CD14-positive monocyte (primary cell): ENCODE data around the gene C4BPA. TPM values are rescaled to one million over a fixed set of nuclear protein-coding genes. Genes with fewer than 3 reads are reported as not detected.

ENCODE experiments used
- DNase-seq, 3 donors: peaks; one replicate each; pipeline ENCODE4 v3.0.0-alpha.2; 2011 to 2022
- H2AFZ ChIP-seq: 2 replicates; pipeline ENCODE4 v1.6.0; 2012; ENCODE audit warnings: mild to moderate bottlenecking, low read depth, low read length, inconsistent platforms; ENCODE audit not compliant: insufficient read depth, poor library complexity, severe bottlenecking
- H3K27ac ChIP-seq, 2 donors: 1 replicate in 1 of 2; 2 replicates in 1 of 2; pipeline ENCODE4 v1.5.1; 2012 to 2013; ENCODE audit warnings: low read length in 2 of 2, control low read depth in 1 of 2, inconsistent platforms in 1 of 2, low read depth in 1 of 2, mild to moderate bottlenecking in 1 of 2
- H3K27me3 ChIP-seq, 2 donors: one replicate each; pipeline versions ENCODE4 v1.6.0 to v1.6.1; 2011 to 2013; ENCODE audit warnings: low read length in 2 of 2; ENCODE audit not compliant: control insufficient read depth in 2 of 2, insufficient read depth in 2 of 2
- H3K36me3 ChIP-seq, 2 donors: replicated peaks in 1 of 2; 1 replicate in 1 of 2; 2 replicates in 1 of 2; pipeline versions ENCODE4 v1.5.1 to v1.6.1; 2012 to 2013; ENCODE audit warnings: low read length in 2 of 2, control low read depth in 1 of 2, inconsistent platforms in 1 of 2, mild to moderate bottlenecking in 1 of 2; ENCODE audit not compliant: insufficient read depth in 2 of 2, control insufficient read depth in 1 of 2
- H3K4me1 ChIP-seq, 2 donors: 1 replicate in 1 of 2; 2 replicates in 1 of 2; pipeline versions ENCODE4 v1.5.1 to v1.6.1; 2012 to 2013; ENCODE audit warnings: low read length in 2 of 2, control low read depth in 1 of 2, inconsistent platforms in 1 of 2, mild to moderate bottlenecking in 1 of 2, moderate library complexity in 1 of 2; ENCODE audit not compliant: insufficient read depth in 2 of 2, control insufficient read depth in 1 of 2
- H3K4me2 ChIP-seq: replicated peaks from 2 replicates; pipeline ENCODE3; 2012; ENCODE audit warnings: low read length, moderate library complexity, mild to moderate bottlenecking; ENCODE audit not compliant: poor library complexity, severe bottlenecking; ENCODE audit errors: extremely low read depth
- H3K4me3 ChIP-seq, 3 experiments: fragments of 200-600 bp in 1 of 3; sonication (generic) in 1 of 3; replicated peaks in 1 of 3; 1 replicate in 2 of 3; 2 replicates in 1 of 3; pipeline ENCODE4 v1.5.1; 2011 to 2013; ENCODE audit warnings: low read length in 3 of 3, mild to moderate bottlenecking in 3 of 3, control low read depth in 2 of 3, low read depth in 2 of 3, inconsistent platforms in 1 of 3, moderate library complexity in 1 of 3
- H3K79me2 ChIP-seq: 2 replicates; pipeline ENCODE4 v1.6.0; 2012; ENCODE audit warnings: mild to moderate bottlenecking, control low read depth, inconsistent platforms, low read length, moderate library complexity; ENCODE audit not compliant: insufficient read depth
- H3K9ac ChIP-seq: 2 replicates; pipeline ENCODE4 v1.6.0; 2017; ENCODE audit warnings: low read length, mild to moderate bottlenecking; ENCODE audit not compliant: insufficient read depth, poor library complexity, severe bottlenecking
- H3K9me3 ChIP-seq, 2 donors: replicated peaks in 1 of 2; 1 replicate in 1 of 2; 2 replicates in 1 of 2; pipeline versions ENCODE4 v1.5.1 to v1.6.1; 2012 to 2013; ENCODE audit warnings: low read length in 2 of 2, control low read depth in 1 of 2; ENCODE audit not compliant: control insufficient read depth in 1 of 2, insufficient read depth in 1 of 2
- H4K20me1 ChIP-seq: 2 replicates; pipeline ENCODE4 v1.6.0; 2012; ENCODE audit warnings: mild to moderate bottlenecking, low read length, control low read depth, moderate library complexity; ENCODE audit not compliant: insufficient read depth
- H3K27ac Mint-ChIP-seq, 7 donors: one replicate each; pipeline ENCODE4 v1.8.0; 2020; ENCODE audit warnings: mild to moderate bottlenecking in 7 of 7, mixed read lengths in 7 of 7, moderate library complexity in 6 of 7, inconsistent platforms in 2 of 7
- H3K27me3 Mint-ChIP-seq, 3 donors: one replicate each; pipeline ENCODE4 v1.8.0; 2021 to 2022; ENCODE audit warnings: low read depth in 3 of 3, mild to moderate bottlenecking in 3 of 3, mixed read lengths in 3 of 3, moderate library complexity in 3 of 3, inconsistent platforms in 1 of 3
- H3K36me3 Mint-ChIP-seq, 2 donors: one replicate each; pipeline ENCODE4 v1.8.0; 2020; ENCODE audit warnings: mixed read lengths in 2 of 2, inconsistent platforms in 1 of 2, mild to moderate bottlenecking in 1 of 2
- H3K4me1 Mint-ChIP-seq: one replicate; pipeline ENCODE4 v1.8.0; 2020; ENCODE audit warnings: mild to moderate bottlenecking, mixed read lengths
- H3K4me3 Mint-ChIP-seq, 2 donors: one replicate each; pipeline ENCODE4 v1.8.0; 2020; ENCODE audit warnings: mild to moderate bottlenecking in 2 of 2, mixed read lengths in 2 of 2, moderate library complexity in 1 of 2
- H3K9me3 Mint-ChIP-seq, 7 donors: one replicate each; pipeline ENCODE4 v1.8.0; 2020 to 2022; ENCODE audit warnings: mixed read lengths in 7 of 7, mild to moderate bottlenecking in 6 of 7, moderate library complexity in 6 of 7, inconsistent platforms in 2 of 7
- CTCF ChIP-seq: fragments of 200-600 bp; IDR thresholded peaks from one replicate; pipeline ENCODE4 v1.8.0; 2022; ENCODE audit warnings: antibody characterized with exemption, mild to moderate bottlenecking
- WGBS: methylation state at CpG from one replicate; pipeline ENCODE4 v1.1.5; 2013; ENCODE audit warnings: missing lambda C conversion rate; ENCODE audit not compliant: insufficient coverage; 5-methylcytosine and 5-hydroxymethylcytosine counted together
- intact Hi-C, 2 donors: fragments of 100-400 bp; cut with micrococcal nuclease; formaldehyde crosslinking; loops; one replicate each; pipeline versions ENCODE4 v1.15.0 to v1.15.1; 2023
- polyA plus RNA-seq, 3 donors: library from polyadenylated mRNA; depleted of rRNA in 1 of 3; unstranded in 2 of 3; stranded (reverse) in 1 of 3; fragments of 300-500 nt in 2 of 3; fragments of >200 nt in 1 of 3; fragmentation: Illumina TruSeq in 2 of 3; gene quantifications; 1 replicate in 2 of 3; 2 replicates in 1 of 3; pipeline ENCODE4 v1.2.3, GENCODE V29; 2012 to 2021

C4BPA gene
- polyA plus RNA-seq, 3 donors: 0.09 to 0.25 (median 0.13) TPM

GRCh38 chr1:207085887-207086286 lies 18.1 kb upstream of the C4BPA start:
- Histone ChIP-seq H3K4me2 (no peak overlapping the region), H3K4me1 (peaks cover 0 to 11% of the 10 kb centered on the region in 2 donors), H3K9ac (no peak overlapping the region), H3K36me3 (no peaks in the 10 kb centered on the region), H3K9me3 (no peaks in the 10 kb centered on the region), H3K79me2 (no peaks in the 10 kb centered on the region), H3K27ac (no peak overlapping the region), H3K27me3 (peaks cover 0 to 2% of the 10 kb centered on the region in 2 donors), H2AFZ (no peak overlapping the region), H4K20me1 (no peaks in the 10 kb centered on the region), H3K4me3 (no peak overlapping the region)
- no peak for TF ChIP-seq CTCF
- WGBS: no CpG with 5 or more reads among the region's 3 CpGs
- Mint-ChIP-seq H3K27ac (peak overlapping the region in 1 of 7 donors; percentile 68), H3K9me3 (no peaks in the 10 kb centered on the region), H3K27me3 (peaks cover 3 to 6% (median 3%) of the 10 kb centered on the region in 3 donors), H3K4me1 (peaks cover 16% of the 10 kb centered on the region), H3K4me3 (no peak overlapping the region), H3K36me3 (no peaks in the 10 kb centered on the region)
- intact Hi-C loops: loop anchor here (10.0 kb wide), 3 partner anchors 229 to 319 kb away; partner anchors contain the start of gene CD55 (in 1 of the 2)
- DNase-seq: no peak

- H3K4me1 Mint-ChIP-seq: peaks cover 18% of the 10 kb centered on the region
- no peak for TF ChIP-seq CTCF
- no peak overlapping the region for H3K4me3 ChIP-seq
- H3K27ac Mint-ChIP-seq: no peak overlapping the region
- no peak overlapping the region for H3K4me2 ChIP-seq
- no peaks in the 10 kb centered on the region for H3K79me2 ChIP-seq
- H3K4me3 Mint-ChIP-seq: no peak overlapping the region
- no peaks in the 10 kb centered on the region for H4K20me1 ChIP-seq
- no peak for DNase-seq
- peaks cover under 1 to 6% (median 2%) of the 10 kb centered on the region in 3 donors for H3K27me3 Mint-ChIP-seq
- H2AFZ ChIP-seq: no peak overlapping the region
- H3K4me1 ChIP-seq: peaks cover 0 to 11% of the 10 kb centered on the region in 2 donors
- no CpG with 5 or more reads among the region's 2 CpGs for WGBS
- peaks cover 0 to 2% of the 10 kb centered on the region in 2 donors for H3K27me3 ChIP-seq
- intact Hi-C loops: loop anchor here (10.0 kb wide), 3 partner anchors 227 to 317 kb away; partner anchors contain the start of gene CD55 (in 1 of the 2)
- no peaks in the 10 kb centered on the region for H3K36me3 ChIP-seq
- no peak overlapping the region for H3K9ac ChIP-seq
- H3K9me3 Mint-ChIP-seq: no peaks in the 10 kb centered on the region
- H3K9me3 ChIP-seq: no peaks in the 10 kb centered on the region
- no peak overlapping the region for H3K27ac ChIP-seq
- H3K36me3 Mint-ChIP-seq: no peaks in the 10 kb centered on the region
Observed at GRCh38 chr1:207088161-207088560, 15.9 kb upstream of the C4BPA start.
